Fibroblast of villous mesenchyme (primary cell): ENCODE data around the gene WRAP73. TPM values are rescaled to one million over a fixed set of nuclear protein-coding genes. Genes with fewer than 3 reads are reported as not detected.

Source experiments
- DNase-seq: peaks from one replicate; pipeline ENCODE4 v3.0.0-alpha.2; 2010; ENCODE audit warnings: low read depth
- H3K4me3 ChIP-seq: 2 replicates; pipeline ENCODE4 v1.5.1; 2011; ENCODE audit warnings: low read depth, mild to moderate bottlenecking, low read length
- CTCF ChIP-seq: IDR thresholded peaks from 2 replicates; pipeline ENCODE4 v1.5.1; 2012; ENCODE audit warnings: low read depth, mild to moderate bottlenecking, low read length; ENCODE audit not compliant: insufficient read depth
- total RNA-seq: library from RNA; depleted of rRNA; stranded (reverse); fragments of >200 nt; gene quantifications from 2 replicates; pipeline ENCODE4 v1.2.3, GENCODE V29; 2012

Gene WRAP73
- total RNA-seq, 1 donor: 12.5 TPM

GRCh38 chr1:3596663-3597598 lies 53.0 kb downstream of the WRAP73 start:
- no peak for DNase-seq
- no peak overlapping the region for H3K4me3 ChIP-seq
- no peak for TF ChIP-seq CTCF

- no peak overlapping the region for H3K4me3 ChIP-seq
- no peak for TF ChIP-seq CTCF
- no peak for DNase-seq
These were observed 54.0 kb downstream of the WRAP73 start for GRCh38 chr1:3595949-3596348.

GRCh38 chr1:3594706-3595377 lies 55.1 kb downstream of the WRAP73 start:
- H3K4me3 ChIP-seq: no peak overlapping the region
- DNase-seq: no peak
- no peak for TF ChIP-seq CTCF

- H3K4me3 ChIP-seq: no peak overlapping the region
- no peak for DNase-seq
- TF ChIP-seq CTCF: no peak
These were observed 56.2 kb downstream of the WRAP73 start for GRCh38 chr1:3593745-3594144.

GRCh38 chr1:3593334-3593733 lies 56.6 kb downstream of the WRAP73 start:
- no peak for TF ChIP-seq CTCF
- H3K4me3 ChIP-seq: no peak overlapping the region
- no peak for DNase-seq

GRCh38 chr1:3590951-3591865 lies 58.7 kb downstream of the WRAP73 start:
- no peak for TF ChIP-seq CTCF
- no peak for DNase-seq
- H3K4me3 ChIP-seq: no peak overlapping the region
